ENCODE data around the gene RUNX3. TPM values are rescaled to one million over a fixed set of nuclear protein-coding genes. Genes with fewer than 3 reads are reported as not detected.

Gene RUNX3
- total RNA-seq, 2 experiments from 2014 or later, result 177 to 183 TPM

DNA sequence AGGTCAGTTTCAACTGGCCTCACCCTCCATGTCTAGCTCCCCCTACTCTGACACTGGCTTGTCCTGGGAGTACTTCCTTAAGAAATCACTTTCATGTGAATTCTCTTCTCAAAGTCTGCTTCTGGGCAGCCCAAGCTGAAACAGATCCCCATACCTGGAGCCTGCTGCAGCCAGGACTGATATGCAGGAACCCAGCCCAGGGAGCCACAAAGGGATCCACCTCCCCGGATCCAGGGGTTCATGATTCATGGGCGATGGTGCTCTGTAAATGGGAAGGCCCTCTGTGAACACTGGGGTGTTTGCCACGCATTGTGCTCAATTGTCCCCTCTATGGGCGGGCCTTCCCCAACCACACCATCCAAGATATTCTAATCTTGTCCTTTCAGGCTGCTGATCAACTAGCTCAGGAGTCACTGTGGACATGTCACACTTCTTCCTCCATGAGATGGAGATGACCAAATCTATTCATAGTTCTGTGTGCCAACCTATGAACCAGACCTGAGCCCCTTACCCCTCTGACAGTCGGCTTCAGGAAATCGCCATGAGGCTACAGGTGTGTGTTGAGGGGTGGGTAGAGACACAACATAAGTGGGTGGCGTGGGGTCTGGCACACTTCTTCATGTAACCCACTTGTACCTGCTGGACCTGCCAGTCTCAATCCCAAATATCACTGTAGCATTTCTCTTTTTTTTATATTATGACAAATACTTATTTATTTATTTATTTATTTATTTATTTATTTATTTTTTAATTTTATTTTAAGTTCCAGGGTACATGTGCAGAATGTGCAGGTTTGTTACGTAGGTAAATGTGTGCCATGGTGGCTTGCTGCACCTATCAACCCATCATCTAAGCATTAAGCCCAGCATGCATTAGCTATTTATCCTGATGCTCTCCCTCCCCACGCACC, 41.8 kb downstream of the RUNX3 start:
- H3K4me1 Mint-ChIP-seq, result no peaks in the 10 kb centered on the region
- DNase-seq, result peak; percentile 12
- H3K9me3 Mint-ChIP-seq, result peaks cover 23% of the 10 kb centered on the region
- peaks cover 14% of the 10 kb centered on the region for H3K36me3 Mint-ChIP-seq (ENCODE audit: low read depth)
- H3K4me3 Mint-ChIP-seq, result no peak overlapping the region
- no peak overlapping the region for H3K27ac Mint-ChIP-seq
- POLR2A ChIA-PET, result interaction anchor here (1.1 kb wide), 1 partner anchor 10 kb away, joined by 4 read pairs; no protein-coding TSS in a partner anchor
- CTCF ChIA-PET, result no interaction called here
- peaks cover 22% of the 10 kb centered on the region for H3K27me3 Mint-ChIP-seq

DNA sequence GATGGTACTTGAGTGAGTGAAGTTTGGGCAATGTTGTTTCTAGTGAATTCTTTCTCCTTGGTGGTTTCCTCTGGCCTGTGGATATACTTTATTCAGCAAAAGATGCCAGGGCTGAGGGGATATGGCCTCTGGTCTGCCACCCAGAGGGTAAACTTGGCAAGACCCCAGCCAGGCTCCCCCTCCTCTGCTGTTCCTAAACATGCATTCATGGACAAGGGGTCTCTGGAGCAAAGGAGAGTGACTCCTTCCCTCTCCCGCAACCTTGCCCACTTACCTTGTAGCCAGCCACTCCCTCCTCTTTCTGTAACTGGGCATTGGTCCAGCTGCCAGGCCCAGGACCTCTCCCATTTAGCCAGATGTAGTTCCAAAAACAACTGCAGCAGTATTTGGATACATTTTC, 43.8 kb downstream of the RUNX3 start:
- POLR2A ChIA-PET, result no interaction called here
- H3K27ac Mint-ChIP-seq, result no peak overlapping the region
- no peaks in the 10 kb centered on the region for H3K4me1 Mint-ChIP-seq
- CTCF ChIA-PET, result no interaction called here
- DNase-seq, result no peak
- peaks cover 3% of the 10 kb centered on the region for H3K36me3 Mint-ChIP-seq (ENCODE audit: low read depth)
- peaks cover 4% of the 10 kb centered on the region for H3K9me3 Mint-ChIP-seq
- peaks cover 39% of the 10 kb centered on the region for H3K27me3 Mint-ChIP-seq
- H3K4me3 Mint-ChIP-seq, result no peak overlapping the region

DNA sequence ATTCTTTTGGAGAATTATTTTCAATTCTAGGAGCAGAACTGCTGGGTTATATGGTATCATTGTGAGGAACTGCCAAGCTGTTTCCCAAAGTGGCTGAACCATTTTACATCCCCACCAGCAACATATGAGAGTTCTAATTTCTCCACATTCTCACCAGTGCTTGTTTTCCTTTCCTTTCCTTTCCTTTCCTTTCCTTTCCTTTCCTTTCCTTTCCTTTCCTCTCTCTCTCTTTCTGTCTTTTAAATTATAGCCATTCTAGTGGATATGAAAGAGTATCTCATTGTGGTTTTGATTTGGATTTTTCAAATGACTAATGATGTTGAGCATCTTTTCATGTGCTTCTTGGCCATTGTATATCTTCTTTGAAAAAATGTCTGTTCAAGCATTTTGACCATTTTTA, 45.3 kb downstream of the RUNX3 start:
- no peak overlapping the region for H3K27ac Mint-ChIP-seq
- ChIA-PET POLR2A (no interaction called here), CTCF (interaction anchor here (0.5 kb wide), 1 partner anchor 33 kb away, joined by 4 read pairs; no protein-coding TSS in a partner anchor)
- peaks cover 3% of the 10 kb centered on the region for H3K36me3 Mint-ChIP-seq (ENCODE audit: low read depth)
- peaks cover 53% of the 10 kb centered on the region for H3K27me3 Mint-ChIP-seq
- DNase-seq, result no peak
- no peaks in the 10 kb centered on the region for H3K4me1 Mint-ChIP-seq
- H3K9me3 Mint-ChIP-seq, result peaks cover 4% of the 10 kb centered on the region
- no peak overlapping the region for H3K4me3 Mint-ChIP-seq

DNA sequence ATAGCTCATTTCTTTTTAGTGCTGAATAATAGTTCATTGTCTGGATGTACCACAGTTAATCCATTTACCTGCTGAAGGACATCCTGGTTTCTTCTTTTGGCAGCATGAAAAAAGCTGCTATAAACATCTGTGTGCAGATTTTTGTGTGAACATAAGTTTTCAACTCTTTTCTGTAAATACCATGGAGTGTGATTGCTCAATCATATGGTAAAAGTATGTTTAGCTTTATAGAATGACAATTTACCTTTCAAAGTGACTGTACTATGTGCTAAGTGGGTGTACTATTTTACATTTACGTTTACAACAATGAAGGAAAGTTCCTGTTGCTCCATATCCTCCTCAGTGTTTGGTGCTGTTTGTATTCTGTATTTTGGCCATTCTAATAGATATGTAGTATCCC, 49.0 kb downstream of the RUNX3 start:
- Mint-ChIP-seq H3K4me3 (no peak overlapping the region), H3K9me3 (peaks cover 4% of the 10 kb centered on the region), H3K27ac (no peak overlapping the region), H3K27me3 (peaks cover 57% of the 10 kb centered on the region), H3K36me3 (ENCODE audit: low read depth) (peaks cover 3% of the 10 kb centered on the region), H3K4me1 (no peaks in the 10 kb centered on the region)
- ChIA-PET CTCF (interaction anchor here (1.0 kb wide), 1 partner anchor 33 kb away, joined by 4 read pairs; no protein-coding TSS in a partner anchor), POLR2A (no interaction called here)
- no peak for DNase-seq

DNA sequence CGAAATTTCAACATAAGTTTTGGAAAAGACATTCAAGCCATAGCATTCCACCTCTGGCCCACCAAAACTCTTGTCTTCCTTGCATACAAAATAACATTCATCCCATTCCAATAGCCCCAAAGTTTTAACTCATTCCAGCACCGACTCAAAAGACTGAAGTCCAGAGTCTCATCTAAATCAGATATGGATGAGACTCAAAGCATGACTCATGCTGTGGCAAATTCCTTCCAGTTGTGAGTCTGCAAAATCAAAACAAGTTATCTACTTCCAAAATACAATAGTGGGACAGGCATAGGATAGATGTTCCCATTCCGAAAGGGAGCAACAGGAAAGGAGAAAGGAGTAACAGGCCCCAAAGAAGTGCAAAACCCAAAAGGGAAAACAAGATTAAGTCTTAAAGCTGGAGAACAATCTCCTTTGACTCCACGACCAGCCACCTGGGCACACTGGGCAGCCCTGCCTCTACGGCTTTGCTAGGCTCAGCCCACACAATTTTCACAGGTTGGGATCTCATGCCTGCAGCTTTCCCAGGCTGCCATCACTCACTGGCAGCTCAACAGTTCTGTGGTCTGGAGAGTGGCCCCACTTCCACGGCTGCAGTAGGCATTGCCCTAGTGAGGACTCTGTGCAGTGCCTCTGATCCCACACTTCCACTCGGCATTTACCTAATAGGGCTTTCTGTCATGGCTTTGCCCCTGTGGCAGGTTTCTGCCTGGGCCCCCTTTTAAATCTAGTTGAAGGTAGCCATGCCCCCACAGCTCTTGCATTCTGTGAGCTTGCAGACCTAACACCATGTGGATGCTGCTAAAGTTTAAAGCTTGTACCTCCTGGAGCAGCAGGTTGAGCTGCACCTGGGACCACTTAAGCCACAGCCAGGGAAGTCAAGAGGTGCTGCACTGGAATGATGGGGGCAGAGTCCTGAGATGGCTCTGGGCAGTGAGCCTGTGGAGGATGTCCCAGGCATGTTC, 51.0 kb downstream of the RUNX3 start:
- H3K27me3 Mint-ChIP-seq, result peaks cover 45% of the 10 kb centered on the region
- POLR2A ChIA-PET, result interaction anchor here (1.1 kb wide), 1 partner anchor 47 kb away, joined by 3 read pairs; no protein-coding TSS in a partner anchor
- CTCF ChIA-PET, result no interaction called here
- H3K27ac Mint-ChIP-seq, result no peak overlapping the region
- no peaks in the 10 kb centered on the region for H3K36me3 Mint-ChIP-seq (ENCODE audit: low read depth)
- peak; percentile 10 for DNase-seq
- peaks cover under 1% of the 10 kb centered on the region for H3K9me3 Mint-ChIP-seq
- no peak overlapping the region for H3K4me3 Mint-ChIP-seq
- H3K4me1 Mint-ChIP-seq, result no peaks in the 10 kb centered on the region

DNA sequence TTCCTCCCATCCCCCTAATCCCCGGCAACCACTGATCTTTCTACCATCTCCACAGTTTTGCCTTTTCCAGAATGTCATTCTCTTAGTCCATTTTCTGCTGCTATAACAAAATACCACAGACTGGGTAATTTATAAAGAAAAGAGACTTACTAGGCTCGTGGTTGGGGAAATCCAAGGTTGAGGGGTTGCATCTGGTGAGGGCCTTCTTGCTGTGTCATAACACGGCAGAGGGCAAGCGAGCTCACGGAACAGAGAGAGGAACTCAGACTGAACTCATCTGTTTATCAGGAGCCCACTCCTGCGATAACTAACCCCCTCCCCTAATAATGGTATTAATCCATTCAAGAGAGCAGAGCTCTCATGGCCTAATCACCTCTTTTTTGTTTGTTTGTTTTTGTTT, 52.0 kb downstream of the RUNX3 start:
- no peak overlapping the region for H3K27ac Mint-ChIP-seq
- no peaks in the 10 kb centered on the region for H3K9me3 Mint-ChIP-seq
- POLR2A ChIA-PET, result no interaction called here
- peak; percentile 6 for DNase-seq
- CTCF ChIA-PET, result no interaction called here
- H3K36me3 Mint-ChIP-seq (ENCODE audit: low read depth), result no peaks in the 10 kb centered on the region
- H3K27me3 Mint-ChIP-seq, result peaks cover 35% of the 10 kb centered on the region
- H3K4me3 Mint-ChIP-seq, result no peak overlapping the region
- no peaks in the 10 kb centered on the region for H3K4me1 Mint-ChIP-seq

DNA sequence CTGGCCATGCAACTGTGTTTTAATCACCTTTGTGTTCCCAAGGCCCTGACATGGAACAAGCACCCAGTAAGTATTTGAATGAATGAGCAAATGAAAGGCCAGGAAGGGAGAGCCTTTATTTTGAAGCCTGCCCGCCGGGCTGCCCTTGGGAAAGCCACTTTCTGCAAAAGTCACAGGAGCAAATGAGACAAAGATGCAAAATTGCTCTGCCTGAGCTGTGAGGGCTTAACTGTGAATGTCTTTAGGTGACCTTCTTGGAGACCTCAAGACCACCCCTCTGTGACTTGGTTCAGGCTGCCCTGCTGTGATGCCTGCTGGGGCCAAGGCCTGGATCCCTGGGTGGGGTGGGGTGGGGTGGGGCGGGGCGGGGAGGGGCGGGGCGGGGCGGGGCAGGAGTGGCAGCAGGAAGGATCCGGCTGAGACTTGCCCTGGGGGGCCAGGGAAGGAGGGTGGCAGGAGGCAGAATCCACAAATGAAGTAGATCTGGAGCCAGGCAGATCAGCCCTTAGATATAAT, 54.0 kb downstream of the RUNX3 start:
- H3K27ac Mint-ChIP-seq, result no peak overlapping the region
- ChIA-PET POLR2A (no interaction called here), CTCF (no interaction called here)
- no peaks in the 10 kb centered on the region for H3K9me3 Mint-ChIP-seq
- H3K27me3 Mint-ChIP-seq, result peaks cover 24% of the 10 kb centered on the region
- DNase-seq, result no peak
- H3K4me1 Mint-ChIP-seq, result peaks cover 1% of the 10 kb centered on the region
- no peaks in the 10 kb centered on the region for H3K36me3 Mint-ChIP-seq (ENCODE audit: low read depth)
- H3K4me3 Mint-ChIP-seq, result no peak overlapping the region

DNA sequence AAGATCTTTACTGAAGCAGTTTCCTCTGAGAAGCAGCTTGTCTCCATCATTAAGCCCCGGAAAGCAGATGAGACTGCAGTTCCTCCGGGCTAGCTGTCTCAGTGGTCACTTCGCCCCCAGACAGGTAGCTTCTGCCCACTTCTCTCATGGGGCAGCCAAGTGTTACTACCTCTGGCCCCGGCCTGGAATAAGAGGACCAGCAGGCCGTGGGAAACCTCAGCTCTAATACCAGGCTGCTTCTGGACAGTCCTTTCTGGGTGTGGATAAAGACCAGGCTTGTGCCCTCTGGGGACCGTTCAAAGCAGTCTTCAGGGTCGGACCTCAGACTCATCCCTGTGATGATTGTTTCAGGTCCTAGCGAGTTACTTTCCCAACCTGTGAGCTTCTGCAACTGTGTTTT, 54.8 kb downstream of the RUNX3 start:
- H3K4me3 Mint-ChIP-seq, result no peak overlapping the region
- ChIA-PET POLR2A (no interaction called here), CTCF (no interaction called here)
- no peaks in the 10 kb centered on the region for H3K36me3 Mint-ChIP-seq (ENCODE audit: low read depth)
- H3K4me1 Mint-ChIP-seq, result peaks cover 4% of the 10 kb centered on the region
- no peak for DNase-seq
- H3K27ac Mint-ChIP-seq, result no peak overlapping the region
- H3K9me3 Mint-ChIP-seq, result no peaks in the 10 kb centered on the region
- H3K27me3 Mint-ChIP-seq, result peaks cover 18% of the 10 kb centered on the region

DNA sequence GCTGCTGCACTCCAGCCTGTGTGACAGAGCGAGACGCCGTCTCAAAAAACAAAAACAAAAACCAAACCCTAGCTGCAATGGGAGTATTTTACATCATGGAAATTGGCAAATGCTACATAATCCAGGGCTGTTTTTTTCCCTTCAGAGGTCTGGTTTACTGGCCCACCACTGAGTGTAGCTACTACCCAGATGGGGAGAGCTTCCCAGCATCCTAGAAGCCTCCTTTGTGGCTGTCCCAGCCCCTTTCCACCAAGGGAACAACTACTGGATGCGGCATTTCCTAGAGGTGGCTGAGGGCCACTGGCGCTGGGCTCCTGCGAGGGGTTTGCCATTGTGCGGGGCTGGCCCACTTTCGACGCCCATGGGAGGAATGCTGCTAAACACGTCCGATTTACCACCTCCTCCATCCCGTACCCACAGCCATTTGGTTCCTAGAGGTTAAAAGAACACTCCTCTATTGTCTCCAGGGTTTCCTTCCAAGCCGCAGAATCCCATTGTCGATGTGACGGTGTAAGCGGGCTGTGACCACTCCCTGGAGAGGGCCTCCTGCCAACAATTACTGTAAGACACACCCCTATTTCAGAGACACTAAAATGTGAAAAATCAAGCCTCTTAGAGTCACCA, 55.4 kb downstream of the RUNX3 start:
- no peaks in the 10 kb centered on the region for H3K9me3 Mint-ChIP-seq
- no peak for DNase-seq
- POLR2A ChIA-PET, result no interaction called here
- peaks cover 12% of the 10 kb centered on the region for H3K27me3 Mint-ChIP-seq
- no peaks in the 10 kb centered on the region for H3K36me3 Mint-ChIP-seq (ENCODE audit: low read depth)
- CTCF ChIA-PET, result interaction anchor here (0.6 kb wide), 2 partner anchors 51 to 1343 kb away, joined by 3 to 4 read pairs; partner anchors contain the start of gene E2F2
- no peak overlapping the region for H3K27ac Mint-ChIP-seq
- H3K4me1 Mint-ChIP-seq, result peaks cover 4% of the 10 kb centered on the region
- H3K4me3 Mint-ChIP-seq, result no peak overlapping the region

DNA sequence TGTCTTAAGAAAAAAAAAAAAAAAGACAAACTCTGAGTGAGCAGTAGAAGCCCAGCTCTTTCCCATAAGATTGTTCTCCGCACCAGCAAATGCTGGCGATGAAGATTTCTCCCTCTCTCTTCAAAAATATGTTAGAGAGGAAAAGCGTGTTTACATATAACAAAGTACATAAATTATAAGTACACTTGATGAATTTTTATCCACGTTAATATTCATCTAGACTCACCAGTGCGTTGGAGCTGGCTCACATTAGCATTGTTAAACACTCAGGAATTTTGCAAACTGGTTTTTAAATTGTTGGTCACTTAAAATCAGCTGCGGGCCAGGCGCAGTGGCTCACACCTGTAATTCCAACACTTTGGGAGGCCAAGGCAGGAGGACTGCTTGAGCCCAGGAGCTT, 56.0 kb downstream of the RUNX3 start:
- Mint-ChIP-seq H3K4me3 (no peak overlapping the region), H3K27ac (no peak overlapping the region), H3K4me1 (peaks cover 4% of the 10 kb centered on the region), H3K36me3 (ENCODE audit: low read depth) (no peaks in the 10 kb centered on the region), H3K27me3 (peaks cover 13% of the 10 kb centered on the region), H3K9me3 (no peaks in the 10 kb centered on the region)
- CTCF ChIA-PET, result interaction anchor here (0.6 kb wide), 2 partner anchors 51 to 1343 kb away, joined by 3 to 4 read pairs; partner anchors contain the start of gene E2F2
- DNase-seq, result no peak
- POLR2A ChIA-PET, result no interaction called here

DNA sequence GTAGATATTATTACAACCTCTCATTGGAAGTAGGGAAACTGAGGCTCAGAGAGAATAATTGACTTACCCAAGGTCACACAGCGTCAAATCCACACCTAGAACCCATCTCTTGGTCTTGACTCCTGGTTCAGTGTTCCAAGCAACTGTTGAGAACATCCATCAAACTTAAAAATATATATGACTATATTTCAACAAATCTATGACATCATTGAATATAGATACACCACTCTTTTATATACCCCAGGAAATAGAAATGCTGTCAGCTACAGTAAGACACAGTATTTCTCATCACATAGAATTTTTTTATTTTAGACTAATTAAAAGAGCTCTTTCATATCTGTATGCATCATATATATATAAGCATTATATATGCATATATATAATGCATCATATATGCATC, 56.9 kb downstream of the RUNX3 start:
- peaks cover 4% of the 10 kb centered on the region for H3K4me1 Mint-ChIP-seq
- H3K4me3 Mint-ChIP-seq, result no peak overlapping the region
- H3K36me3 Mint-ChIP-seq (ENCODE audit: low read depth), result no peaks in the 10 kb centered on the region
- POLR2A ChIA-PET, result no interaction called here
- H3K27ac Mint-ChIP-seq, result no peak overlapping the region
- CTCF ChIA-PET, result no interaction called here
- DNase-seq, result no peak
- peaks cover 17% of the 10 kb centered on the region for H3K27me3 Mint-ChIP-seq
- no peaks in the 10 kb centered on the region for H3K9me3 Mint-ChIP-seq

DNA sequence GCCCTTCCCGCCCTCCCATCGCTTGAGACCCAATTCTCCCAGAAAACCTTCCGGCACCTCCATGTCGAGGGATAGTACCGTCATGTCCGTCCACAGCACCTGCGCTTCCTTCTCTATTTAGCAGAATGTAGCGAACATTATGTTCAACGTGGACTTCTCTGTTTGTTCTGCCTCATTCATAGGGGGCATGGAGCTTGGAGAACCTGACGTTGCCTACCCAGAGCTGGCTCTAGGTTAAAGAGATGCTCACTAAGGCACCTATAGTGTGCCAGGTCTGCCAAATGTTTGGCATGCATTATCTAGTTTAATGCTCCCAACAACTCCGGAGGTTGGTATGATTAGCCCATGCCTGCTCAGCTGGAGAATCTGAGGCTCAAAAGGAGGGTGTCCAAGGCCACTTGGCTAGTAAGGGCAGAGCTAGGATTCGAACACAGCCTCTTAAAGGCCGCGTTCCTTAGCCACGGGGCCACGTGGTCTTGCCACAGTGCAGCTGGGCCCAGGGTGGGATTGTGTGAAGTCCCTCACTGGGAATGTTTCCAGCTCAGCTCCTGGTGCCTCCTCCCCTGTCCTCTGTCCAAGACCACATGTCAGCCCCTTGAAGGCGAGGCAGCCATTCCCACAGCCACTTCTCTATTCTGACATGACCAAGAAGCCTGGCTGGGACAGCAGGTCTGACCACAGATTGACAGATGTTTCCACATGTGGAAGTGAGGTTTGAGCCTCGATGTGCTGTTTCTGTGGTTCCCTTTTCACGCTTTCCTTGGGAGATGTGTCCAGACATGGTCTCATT, 57.8 kb downstream of the RUNX3 start:
- peaks cover 4% of the 10 kb centered on the region for H3K4me1 Mint-ChIP-seq
- H3K27ac Mint-ChIP-seq, result no peak overlapping the region
- no peak for DNase-seq
- no peaks in the 10 kb centered on the region for H3K9me3 Mint-ChIP-seq
- peaks cover 22% of the 10 kb centered on the region for H3K27me3 Mint-ChIP-seq
- no peaks in the 10 kb centered on the region for H3K36me3 Mint-ChIP-seq (ENCODE audit: low read depth)
- CTCF ChIA-PET, result interaction anchor here (1.0 kb wide), 1 partner anchor 26 kb away, joined by 3 read pairs; no protein-coding TSS in a partner anchor
- no peak overlapping the region for H3K4me3 Mint-ChIP-seq
- POLR2A ChIA-PET, result interaction anchor here (0.6 kb wide), 1 partner anchor 343 kb away, joined by 3 read pairs; no protein-coding TSS in a partner anchor

Data from activated CD4-positive, alpha-beta memory T cell treated with anti-CD3 and anti-CD28 coated beads, Interleukin-2, amount 10 ng/mL, durations not matched to agents 7 days and 5 days (primary cell).